Activated CD8-positive, alpha-beta memory T cell treated with anti-CD3 and anti-CD28 coated beads for 1 hour (primary cell): ENCODE results near the gene ZNF526.
A peak's percentile ranks its signal among the peaks of the same experiment; 100 is the strongest.

Experiments
- DNase-seq, 2 donors: peaks; one replicate each; pipeline ENCODE4 v3.0.0-alpha.2; 2020; ENCODE audit warnings: low read depth in 1 of 2; ENCODE audit errors: extremely low read depth in 1 of 2

Gene ZNF526

DNA sequence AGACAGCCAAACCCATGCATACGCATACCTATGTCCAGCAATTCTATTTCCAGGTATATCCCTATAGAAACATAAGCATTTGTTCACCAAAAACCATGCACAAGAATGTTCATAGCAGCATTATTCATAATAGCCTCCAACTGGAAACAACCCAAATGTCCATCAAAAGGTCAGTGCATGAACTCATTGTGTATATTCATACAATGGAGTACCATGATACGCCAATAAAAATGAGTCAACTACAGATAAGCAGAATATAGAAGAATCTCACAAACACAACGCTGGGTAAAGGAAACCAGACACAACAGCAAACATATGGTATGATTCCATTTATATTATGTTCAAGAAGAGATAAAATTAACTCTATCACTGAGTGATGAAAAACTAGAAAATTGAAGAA lies 26.4 kb upstream of the ZNF526 start:
- DNase-seq: no peak

DNA sequence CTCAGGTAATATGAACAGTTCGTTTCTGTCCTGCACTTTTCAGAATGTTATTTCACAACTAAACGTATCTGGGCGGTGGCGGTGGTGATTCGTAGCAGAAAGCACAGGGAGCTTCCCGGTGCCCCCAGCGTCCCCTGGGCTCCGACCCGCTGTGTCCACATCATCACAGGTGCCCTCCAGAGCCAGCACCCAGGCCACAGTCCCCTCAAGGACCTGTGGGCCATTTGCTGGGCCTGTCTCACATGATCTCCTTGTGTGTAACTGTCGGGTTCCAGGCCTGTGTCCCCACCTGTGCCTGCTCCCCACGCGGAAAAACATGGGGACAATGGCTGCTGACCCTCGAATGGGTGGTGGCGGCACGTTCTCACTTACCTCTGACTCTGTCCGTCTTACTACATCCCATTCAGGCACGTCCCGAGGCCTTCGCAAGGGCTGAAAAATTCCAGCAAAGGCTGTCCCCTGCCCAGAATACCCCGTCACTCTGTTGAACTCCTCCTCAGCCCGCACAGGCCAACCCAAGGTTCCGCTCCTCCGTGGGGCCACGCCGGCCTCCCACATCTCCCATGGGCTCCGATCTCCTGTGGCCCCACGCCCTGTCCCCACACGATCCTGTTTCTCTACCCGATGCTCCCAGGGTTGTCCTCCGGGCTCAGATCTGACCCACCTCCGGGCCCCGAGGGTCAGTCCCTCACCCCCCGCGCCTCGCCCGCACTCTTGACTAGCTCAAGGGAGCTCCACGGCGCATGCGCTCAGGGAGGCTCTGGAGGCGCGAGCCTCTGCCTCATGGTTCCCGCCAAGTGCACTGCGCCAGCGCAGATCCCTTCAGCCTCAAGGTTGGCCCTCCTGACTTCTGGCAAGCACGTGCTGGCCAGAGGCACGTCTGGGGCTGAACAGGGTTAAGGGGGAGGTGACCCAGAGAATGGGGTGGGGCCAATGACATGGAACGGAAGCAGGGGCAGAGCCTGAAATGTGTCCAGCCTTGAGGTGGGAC lies 23.8 kb upstream of the ZNF526 start:
- no peak for DNase-seq

GRCh38 chr19:42197375-42197817 lies 22.7 kb upstream of the ZNF526 start:
- DNase-seq: no peak

GRCh38 chr19:42198676-42199439 lies 21.3 kb upstream of the ZNF526 start:
- DNase-seq: peak in 1 of 2 donors; percentile 53

DNA sequence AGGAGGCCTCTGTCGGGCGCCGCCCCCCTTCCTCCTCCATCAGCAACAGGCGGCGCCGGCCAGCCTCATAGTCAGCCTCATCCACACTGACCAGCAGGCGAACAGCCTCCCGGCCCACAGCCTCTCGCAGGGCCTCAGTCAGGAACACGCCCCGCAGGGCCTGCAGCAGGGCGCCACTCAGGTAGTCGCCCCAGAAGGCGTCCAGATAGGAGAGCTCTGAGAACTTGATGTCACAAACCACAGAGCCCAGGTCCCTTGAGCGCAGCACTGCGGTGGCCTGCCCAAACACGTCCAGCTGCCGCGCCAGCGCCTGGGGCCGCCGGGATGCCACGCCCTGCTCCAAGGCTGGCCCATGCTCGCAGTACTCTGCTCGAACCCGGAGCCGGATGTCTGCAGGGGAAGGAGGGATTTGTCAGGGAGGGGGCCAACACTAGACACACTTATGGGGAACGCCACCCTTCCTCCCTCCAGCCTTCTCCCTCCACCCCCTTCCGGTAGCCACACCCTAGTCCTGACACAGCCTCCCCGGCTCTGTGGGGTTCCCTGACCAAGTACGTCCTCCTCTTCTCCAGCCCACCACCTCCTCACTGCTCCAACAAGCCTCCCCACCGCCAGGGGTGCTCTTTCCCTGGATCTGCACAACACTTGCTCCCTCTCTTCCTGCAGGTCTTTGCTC lies 20.5 kb upstream of the ZNF526 start:
- DNase-seq: no peak

DNA sequence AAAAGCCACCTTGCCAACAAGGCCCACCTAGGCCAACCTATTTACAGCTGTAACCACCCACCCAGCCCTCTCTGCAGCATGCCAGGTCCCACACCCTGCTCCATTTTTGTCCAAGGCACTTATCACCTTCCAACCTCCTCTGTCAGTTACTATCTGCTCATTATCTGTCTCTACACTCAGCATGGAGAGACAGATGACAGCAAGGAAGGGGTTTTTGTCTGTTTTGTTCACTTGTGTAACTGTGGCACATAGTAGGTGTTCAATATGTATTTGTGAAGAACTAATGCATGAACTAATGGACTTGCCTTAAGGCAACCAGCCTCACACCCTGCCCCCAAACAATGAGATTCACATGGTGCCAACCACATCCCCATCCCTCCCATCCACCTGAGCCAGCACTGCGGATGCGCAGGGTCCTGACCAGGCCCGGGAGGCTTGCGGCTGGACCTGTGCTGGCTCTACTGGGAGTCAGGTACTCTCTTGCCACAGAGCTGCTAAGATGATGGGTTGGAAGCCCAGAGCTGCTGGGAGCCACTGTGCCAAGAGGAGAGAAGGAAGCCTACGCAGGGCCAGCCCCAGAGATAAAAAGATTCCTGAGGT lies 19.9 kb upstream of the ZNF526 start:
- no peak for DNase-seq

DNA sequence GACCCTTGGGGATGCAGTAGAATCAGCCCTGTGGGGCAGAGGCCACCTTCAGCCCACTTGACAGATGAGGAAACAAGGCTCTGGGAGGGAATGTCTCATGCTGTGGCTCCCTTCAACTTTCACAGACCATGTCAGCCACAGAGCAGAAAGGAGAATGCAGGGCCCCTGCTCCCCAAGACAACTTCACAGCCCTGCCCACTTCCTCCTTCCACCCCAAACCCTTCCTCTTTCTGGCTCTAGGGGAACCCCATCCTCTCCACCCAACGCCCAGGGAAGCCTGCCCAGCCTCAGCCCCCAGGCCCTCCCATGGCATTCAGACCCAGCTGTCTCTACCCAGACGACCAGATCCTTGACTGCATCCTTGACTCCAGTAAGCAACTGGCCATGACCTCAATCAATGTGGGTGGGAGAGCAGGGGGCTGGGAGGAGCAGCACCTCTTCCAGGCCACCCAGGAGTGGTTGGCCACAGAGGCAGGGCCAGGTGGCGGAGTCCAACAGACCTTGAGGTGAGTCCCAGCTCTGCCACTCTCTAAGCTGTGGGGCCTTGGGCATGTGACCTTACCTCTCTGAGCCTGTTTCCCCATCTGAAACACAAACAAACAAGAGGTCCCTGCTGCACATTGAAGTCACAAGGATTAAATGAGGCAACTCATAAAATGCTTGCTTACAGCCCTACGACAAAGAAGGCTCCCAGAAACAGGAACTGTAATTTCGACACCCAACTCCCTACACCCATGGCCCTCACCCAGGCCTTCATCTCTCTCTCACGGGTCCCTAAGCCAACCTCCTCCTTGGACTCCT lies 18.4 kb upstream of the ZNF526 start:
- DNase-seq: no peak

DNA sequence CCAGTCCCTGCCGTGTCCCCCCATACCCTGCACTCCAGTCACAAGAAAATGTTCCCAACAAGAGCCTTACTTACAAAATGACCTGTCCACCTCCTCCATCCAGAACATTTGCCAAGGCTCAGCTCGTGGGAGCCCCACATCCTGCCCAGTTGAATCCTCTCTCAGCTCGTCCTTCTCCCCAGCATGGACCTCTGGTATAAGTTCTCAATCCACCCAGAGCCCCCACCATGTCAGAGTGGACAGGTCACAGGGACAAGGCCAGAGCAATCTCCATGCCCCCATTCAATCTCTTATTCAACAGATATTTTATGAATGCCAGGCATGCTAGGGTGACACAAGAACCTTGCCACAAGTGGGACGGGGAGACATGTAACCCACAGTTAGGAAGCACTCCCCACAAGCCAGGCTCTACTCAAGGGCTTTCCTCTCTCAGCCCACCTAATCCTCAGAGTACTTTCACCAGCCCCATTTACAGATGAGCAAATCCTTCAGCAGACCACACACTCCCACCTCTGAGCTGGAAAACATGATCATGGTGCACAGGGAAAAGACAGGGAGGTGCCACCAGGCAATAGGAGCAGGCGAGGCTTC lies 17.7 kb upstream of the ZNF526 start:
- no peak for DNase-seq

- no peak for DNase-seq
Observed at GRCh38 chr19:42203700-42204099, 16.4 kb upstream of the ZNF526 start.

- no peak for DNase-seq
Observed at GRCh38 chr19:42204664-42205063, 15.4 kb upstream of the ZNF526 start.

DNA sequence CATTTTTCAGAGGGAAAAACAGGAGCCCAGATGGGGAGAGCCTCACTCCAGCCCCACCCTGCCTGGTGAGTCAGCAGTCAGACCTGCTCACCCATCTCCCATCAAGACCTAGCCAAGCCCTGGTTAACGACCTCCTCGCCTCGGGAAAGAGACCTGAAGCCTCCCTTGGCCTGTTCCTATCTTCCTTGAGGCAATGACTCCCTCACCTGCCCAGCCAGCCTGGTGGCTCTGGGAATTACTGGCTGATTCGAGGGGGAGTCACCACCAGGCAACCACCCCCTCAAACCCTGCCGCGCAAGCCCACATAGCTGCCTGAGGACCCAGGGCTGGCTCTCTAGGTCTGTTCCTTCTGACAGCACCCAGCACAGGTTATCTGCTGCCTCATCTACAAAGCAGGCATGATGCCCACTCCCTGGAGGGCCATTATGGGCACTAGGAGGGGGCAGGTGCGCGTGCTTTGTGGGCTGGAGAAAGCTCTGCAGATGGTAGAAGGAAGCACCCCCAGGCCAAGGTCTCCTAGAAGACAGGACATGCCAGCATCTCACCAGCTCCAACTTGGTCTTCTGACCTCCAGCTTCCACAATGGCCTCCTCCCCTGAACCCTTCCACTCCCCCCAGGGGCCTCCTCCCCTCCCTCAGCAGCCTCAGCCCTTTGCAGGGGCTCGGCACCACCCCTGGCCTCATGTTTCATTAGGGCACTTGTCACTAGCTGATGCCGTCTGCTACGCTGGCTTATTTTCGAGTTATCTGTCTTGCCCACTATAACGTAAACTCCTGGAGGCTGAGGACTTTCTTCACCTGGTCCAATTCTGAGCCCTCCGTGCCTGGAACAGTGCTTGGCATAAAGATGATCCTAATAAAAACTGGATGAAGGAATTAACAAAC lies 13.0 kb upstream of the ZNF526 start:
- no peak for DNase-seq

GRCh38 chr19:42207767-42208271 lies 12.3 kb upstream of the ZNF526 start:
- no peak for DNase-seq

DNA sequence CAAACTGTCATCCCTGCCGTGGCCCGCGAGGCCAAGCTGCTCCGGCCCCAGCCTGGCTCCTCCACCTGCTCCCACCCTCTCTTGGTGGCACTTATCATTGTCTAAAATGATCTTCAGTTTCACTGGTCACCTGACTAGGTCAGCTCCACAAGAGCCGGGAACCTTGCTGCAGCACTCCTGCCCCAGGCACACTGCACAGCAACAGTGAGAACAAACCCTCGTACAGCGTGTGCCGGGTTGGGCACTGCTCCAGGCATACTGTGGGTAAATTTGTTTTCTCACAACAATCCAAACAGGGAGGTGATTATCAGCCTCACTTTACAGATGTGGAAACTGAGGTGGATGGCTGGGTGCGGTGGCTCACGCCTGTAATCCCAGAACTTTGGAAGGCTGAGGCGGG lies 11.5 kb upstream of the ZNF526 start:
- no peak for DNase-seq

GRCh38 chr19:42212886-42213285 lies 7.2 kb upstream of the ZNF526 start:
- no peak for DNase-seq

GRCh38 chr19:42214810-42215485 lies 5.2 kb upstream of the ZNF526 start:
- DNase-seq: no peak

DNA sequence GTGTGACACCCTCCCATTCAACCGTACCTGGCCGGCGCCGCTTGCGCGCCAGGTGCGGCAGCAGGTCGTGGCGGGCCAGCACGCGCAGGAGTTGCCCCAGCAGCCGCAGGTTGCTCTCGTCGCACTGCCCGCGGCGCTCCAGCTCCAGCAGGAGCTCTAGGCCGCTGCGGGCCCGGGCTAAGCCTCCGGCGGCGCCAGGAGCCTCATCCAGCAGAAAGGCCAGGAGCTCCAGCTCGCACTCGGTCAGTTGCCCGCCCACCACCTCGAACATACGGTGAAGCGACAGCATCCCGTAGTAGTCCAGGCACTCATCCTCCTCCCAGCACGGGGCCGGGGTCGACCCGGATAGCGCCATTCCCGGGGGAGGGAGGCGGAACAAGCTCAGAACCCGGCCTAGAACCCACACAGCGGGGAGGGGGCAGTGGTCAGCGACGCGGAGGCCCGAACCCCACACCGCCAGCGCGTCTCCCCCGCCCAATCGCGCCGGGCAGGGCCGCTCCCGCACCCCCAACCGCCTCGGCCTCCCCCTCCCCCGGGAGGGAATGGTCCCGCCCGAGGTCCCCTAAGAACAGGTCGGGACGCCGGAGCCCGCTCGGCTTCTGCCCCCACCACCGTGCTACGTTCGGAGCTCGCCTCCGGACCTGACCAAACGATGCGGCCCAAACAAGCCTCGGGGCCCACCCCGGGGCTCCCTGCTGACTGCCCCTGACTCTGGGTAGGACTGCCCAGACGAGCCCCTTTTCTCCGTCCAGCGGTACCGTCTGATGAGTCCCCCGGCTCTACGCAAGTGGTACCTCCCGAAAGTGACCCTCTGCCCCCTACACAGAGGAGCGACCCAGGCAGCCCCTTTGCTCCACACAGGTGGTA lies 3.2 kb upstream of the ZNF526 start:
- DNase-seq: no peak
